IPS-18c (cell line): ENCODE results near the gene ENHO.

Experiments
- H3K4me3 ChIP-seq: 2 replicates; pipeline ENCODE4 v1.7.0; 2013; ENCODE audit warnings: low read depth, mild to moderate bottlenecking, low read length, moderate library complexity; ENCODE audit not compliant: insufficient read depth
- H3K9me3 ChIP-seq: one replicate; pipeline ENCODE4 v1.6.1; 2013; ENCODE audit warnings: mild to moderate bottlenecking, low read length, moderate library complexity; ENCODE audit not compliant: control insufficient read depth, insufficient read depth

ENHO gene

DNA sequence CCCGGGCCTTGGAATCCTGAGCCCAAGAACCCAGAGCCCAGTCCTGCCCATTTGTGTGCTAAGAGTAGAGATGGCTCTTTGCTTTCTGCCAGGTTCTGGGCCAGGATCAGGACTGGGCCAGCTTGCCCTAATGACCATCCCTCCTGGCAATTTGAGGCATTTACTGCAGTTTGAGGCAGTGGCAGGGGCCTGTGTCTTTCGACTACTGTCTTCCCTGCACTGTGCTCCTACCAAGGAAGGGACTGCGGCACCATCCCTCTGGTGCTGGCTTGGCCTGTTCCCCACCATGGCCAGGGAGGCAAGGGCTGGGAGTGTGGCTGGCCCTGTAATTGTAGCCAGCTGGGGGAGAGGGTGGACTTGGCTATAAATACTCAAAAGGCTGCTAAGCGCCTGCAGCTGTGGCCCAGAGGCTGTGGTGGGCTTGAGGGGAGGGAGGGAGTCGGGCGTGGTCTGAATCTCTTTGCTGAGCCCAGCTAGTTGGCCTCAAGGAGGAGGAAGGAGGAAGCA is 4.6 kb downstream of the ENHO start:
- H3K9me3 ChIP-seq, result no peaks in the 10 kb centered on the region

DNA sequence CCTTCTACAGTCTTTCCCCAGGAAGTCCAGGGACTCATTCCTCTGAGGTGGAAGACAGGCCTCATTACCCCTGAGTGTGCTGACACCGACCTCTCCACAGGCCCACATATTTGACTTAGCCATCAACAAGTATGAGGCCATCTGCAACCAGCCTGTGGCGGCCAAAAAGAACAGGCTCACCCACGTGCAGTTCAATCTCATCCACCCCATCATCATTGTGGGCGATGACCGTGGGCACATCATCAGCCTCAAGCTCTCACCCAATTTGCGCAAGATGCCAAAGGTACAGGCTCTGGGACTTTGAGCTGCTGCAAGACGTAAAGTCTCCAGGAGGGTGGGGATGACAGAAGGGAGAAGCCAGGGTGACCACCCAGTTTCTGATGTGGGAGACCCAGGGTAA is 5.6 kb downstream of the ENHO start:
- Histone ChIP-seq H3K9me3 (no peaks in the 10 kb centered on the region), H3K4me3 (no peak overlapping the region)

More for the DNA sequence above, 4.6 kb downstream of the ENHO start:
- no peak overlapping the region for H3K4me3 ChIP-seq

DNA sequence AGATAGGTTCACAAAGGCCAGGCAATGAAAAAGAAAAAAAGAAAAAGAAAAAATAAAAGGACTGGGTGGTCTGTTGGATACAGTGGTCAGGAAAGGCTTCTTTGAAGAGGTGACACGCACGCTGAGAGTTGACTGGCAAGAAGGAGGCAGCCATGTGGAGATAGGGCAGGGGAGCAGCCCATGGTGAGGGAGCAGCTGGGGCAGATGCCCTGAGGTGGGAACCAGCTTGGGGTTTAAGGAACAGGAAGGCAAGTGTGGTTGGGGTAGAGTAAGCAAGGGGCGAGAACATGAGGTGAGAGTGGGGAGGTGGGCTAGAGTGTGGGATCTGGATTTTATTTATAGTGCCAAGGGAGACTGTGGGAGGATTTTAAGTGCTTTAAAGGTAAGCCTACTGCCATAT is 6.8 kb downstream of the ENHO start:
- no peaks in the 10 kb centered on the region for H3K9me3 ChIP-seq
- H3K4me3 ChIP-seq, result no peak overlapping the region

DNA sequence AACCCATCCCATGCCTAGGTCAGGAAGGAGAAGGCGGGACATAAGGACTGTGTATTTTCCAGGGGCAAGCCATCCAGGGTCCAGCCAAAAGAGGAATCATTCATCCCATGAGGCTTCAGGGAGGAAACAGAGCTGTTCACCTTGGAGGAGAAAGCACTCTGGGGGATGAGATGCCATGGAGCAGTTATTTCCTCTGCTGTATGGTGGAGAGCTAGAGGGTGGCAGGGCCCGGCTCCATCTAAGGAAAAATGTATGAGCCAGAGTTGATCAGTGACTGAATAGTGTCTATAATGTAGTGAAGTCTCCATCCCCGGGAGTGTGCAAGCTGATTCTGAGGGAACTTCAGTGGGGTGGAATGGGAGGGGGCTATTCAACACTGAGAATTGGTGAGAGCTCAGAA is 8.0 kb downstream of the ENHO start:
- no peak overlapping the region for H3K4me3 ChIP-seq

DNA sequence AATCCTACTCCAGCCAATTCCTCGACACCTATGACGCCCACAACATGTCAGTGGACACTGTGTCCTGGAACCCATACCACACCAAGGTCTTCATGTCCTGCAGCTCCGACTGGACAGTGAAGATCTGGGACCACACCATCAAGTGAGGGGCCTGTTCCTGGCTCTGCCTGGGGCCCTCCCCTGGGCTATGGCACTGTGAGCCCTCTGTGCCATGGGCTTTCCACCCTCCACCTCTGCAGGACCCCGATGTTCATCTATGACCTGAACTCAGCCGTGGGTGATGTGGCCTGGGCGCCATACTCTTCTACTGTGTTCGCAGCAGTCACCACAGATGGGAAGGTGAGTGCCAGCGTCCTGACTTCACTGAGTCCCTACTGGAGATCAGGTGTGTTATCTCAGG is 8.4 kb downstream of the ENHO start:
- no peak overlapping the region for H3K4me3 ChIP-seq
- H3K9me3 ChIP-seq, result no peaks in the 10 kb centered on the region

More for the DNA sequence above, 8.0 kb downstream of the ENHO start:
- no peaks in the 10 kb centered on the region for H3K9me3 ChIP-seq

DNA sequence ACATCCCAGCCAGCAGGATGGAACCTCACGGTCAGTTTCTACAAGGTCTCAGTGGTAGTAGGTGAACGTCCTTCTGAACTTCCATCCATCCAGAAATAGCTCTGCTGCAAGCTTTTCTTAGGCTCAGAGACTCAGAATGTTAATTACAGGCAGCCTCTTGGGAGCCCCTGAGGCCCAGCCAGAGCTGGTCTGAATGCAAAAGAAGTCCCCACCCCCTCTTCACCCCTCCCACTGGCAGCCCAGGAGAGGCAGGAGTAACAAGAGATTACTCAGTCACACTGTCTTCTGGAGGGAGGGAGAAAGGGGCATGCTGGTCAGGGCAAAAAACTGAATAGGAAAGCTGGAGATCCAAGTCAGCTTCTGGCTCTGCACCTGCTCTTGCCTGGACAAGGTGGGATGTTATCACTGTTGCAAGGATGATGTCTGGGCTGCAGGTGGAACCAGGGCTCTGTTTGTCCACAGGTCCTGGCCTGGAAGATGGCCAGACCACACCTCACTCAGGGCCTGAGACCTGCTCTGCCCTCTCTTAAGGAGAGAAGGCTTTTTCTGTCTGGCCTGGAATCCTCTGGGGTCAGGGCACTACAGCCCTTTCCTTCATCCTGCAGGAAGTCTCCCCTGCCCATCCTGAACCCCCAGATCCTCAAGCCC is 9.1 kb downstream of the ENHO start:
- H3K4me3 ChIP-seq, result peak overlapping the region; percentile 31; the same call in 1 of the 2 replicates

DNA sequence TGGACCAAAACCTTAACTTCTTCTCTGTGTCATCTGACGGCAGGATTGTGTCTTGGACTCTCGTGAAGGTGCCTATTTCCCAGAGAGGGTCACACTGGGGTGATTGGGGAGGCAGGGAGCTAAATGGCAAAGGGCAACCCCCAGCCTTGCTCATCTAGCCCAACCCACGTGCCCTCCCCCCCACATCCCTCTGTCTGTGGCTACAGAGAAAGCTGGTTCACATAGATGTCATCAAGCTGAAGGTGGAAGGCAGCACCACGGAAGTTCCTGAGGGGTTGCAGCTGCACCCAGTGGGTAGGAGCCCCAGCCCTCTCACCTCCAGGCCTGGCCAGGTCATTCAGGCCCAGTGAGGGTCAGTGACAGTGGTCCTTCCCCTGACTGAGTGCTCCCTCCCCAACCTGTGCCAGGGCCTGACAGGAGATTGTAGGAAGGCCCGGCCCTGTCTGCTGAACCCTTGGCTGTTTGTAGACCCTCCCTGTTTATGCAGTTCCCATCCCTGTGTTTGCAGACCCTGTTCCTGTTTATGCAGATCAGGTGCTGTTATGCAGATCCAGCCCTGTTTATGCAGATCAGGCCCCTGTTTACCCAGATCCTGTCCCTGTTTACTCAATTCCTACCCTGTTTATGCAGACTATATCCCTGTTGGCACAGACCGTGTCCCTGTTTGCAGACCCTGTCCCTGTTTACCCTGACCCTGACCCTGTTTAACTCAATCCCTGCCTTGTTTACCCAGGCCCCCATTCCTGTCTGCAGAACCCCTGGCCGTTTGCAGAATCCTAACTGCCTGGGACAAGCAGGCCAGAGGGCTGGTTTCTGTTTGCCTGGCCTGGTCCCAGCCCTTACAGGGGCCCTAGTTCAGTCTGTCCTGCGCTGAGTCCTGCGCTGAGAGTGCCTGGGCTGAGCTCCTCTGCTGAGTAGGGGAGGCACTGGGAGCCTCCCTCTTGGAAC is 10.4 kb downstream of the ENHO start:
- no peak overlapping the region; the same call in 1 of the 2 replicates for H3K4me3 ChIP-seq
- no peaks in the 10 kb centered on the region for H3K9me3 ChIP-seq

More for the DNA sequence above, 9.1 kb downstream of the ENHO start:
- H3K9me3 ChIP-seq, result no peaks in the 10 kb centered on the region

DNA sequence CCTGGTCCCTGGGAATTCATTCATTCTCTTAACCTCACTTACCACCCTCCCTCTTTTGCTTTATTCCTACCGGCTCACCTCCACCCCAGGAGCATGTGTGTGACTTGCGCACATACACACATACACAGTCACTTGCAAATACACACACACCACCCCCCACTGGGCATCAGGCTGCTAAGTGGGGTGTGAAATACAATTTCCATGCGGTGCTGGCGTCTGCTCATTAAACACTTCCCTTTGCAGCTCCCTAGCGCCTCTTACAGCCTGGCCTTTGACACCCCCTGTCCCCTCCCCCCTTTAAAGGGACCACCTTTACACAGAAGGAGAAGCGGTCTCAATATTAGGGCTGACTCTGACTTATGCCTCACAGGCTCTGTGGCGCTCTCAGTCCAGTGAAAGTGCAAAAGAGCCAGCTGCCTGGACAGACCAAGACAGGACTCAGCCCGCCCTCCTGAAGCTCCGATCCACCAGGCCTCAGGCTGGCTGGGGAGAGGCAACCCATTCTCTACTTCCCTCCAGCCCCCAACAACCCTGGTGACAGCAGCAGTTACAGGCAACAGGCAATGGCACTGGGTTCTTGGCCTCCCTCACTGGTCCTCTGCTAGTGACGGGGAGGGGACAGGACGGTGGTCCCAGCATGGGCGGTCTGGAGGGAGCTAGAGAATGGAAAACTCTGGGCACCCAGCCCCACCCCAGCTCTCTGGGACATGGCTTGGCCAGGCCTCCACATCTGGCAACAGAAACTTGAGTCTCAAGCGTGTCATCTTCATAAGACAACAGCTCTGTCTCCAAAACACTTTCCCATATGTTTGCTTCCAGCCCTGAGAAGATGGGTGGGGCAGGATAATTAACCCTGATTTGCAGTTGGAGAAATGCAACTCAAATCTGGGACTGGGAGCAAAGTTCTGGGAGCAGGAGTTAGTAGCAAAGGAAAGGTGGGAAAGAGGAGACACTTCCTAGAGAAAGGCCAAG is 12.0 kb downstream of the ENHO start:
- H3K9me3 ChIP-seq, result peaks cover 2% of the 10 kb centered on the region
- no peak overlapping the region for H3K4me3 ChIP-seq

DNA sequence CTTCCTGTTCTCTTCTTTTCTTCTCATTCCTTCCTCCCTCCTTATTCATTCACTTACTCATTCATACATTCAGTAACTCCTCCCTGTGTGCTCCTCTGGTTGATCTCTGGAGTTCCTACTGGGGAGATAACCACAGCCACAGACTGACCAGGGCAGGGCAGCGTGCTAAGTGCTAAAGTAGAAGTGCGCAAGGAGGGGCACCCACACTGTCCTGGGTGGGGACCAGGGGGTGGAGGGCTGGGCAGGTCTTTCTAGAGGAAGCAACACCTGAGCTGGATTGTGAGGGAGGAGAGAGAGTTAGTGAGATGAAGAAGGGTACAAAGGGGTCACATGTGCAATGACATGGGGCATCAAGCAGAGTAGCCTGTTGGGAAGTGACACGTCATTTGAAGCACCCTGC is 13.8 kb downstream of the ENHO start:
- Histone ChIP-seq H3K4me3 (no peak overlapping the region), H3K9me3 (peaks cover 2% of the 10 kb centered on the region)

DNA sequence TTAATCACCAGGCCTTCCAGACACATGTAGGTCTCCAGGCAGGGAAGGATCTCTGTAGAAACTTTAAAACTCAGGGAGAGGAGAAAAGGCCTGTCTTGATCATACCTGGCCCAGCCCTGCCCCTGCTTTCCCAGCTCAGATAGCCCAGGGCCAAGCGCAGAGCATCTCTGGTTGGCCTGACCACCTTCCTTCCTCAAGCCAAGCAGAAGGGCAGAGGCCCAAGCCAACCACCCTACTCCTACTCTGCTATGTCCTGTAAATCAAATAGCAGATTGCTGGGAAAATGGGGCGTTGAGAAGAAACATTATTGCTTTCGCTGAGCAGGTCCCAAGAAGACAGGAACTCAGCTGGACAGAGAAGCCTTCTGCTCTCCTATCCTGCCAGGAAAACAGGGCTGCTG is 14.3 kb downstream of the ENHO start:
- Histone ChIP-seq H3K4me3 (no peak overlapping the region), H3K9me3 (peaks cover 2% of the 10 kb centered on the region)

DNA sequence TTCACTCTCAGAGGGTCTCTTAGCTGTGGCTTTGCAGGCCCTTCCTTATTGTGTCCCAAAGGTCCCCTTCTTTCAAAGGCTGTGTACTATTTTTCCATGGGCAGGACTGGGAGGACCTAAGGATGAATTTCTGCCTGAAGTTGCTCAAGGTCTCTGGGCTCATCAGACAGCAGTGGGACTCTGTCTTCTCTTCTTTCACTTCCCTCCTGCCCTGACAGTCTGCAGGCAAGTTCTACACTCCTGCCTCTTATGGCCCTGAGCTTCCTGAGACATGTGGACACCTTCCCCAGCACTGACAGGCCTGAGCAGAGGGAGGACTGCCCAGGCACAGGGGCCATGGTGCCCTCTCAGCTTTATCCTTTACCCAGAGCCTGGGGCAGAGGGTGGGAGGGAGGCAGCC is 14.8 kb downstream of the ENHO start:
- H3K9me3 ChIP-seq, result peaks cover 5% of the 10 kb centered on the region
- H3K4me3 ChIP-seq, result no peak overlapping the region

DNA sequence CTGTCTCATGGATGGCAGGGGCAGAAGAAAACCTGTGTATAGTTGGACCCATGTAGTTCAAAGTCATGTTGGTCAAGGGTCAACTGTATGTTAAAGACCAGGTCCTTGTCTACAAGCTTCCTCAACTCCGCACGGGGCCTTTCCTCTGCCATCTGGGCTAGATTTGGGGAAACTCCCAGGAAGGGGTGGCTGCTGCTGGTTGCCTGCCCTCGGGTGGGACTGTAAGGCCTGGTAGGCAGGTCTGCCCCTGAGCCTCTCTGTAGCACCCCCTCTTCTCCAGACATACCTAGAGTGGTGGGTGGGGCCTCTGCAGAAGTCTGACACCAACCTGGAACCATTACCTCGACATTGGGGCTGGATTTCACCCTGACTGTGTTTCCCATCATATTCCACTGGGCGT is 15.2 kb downstream of the ENHO start:
- peaks cover 5% of the 10 kb centered on the region for H3K9me3 ChIP-seq
- no peak overlapping the region for H3K4me3 ChIP-seq

DNA sequence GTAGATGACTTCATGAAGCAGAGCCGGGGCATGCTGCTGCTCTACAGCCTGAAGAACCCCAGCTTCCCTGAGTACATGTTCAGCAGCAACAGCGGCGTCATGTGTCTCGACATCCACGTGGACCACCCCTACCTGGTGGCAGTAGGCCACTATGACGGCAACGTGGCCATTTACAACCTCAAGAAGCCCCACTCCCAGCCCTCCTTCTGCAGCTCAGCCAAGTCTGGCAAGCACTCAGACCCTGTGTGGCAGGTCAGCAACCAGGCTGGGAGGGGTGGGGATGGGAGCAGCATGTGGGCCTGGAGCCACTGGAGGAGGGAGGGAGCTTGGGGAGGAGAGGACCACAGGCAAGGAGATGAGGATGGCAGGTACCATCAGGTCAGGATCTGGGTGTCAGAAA is 16.2 kb downstream of the ENHO start:
- no peak overlapping the region for H3K4me3 ChIP-seq
- H3K9me3 ChIP-seq, result peaks cover 5% of the 10 kb centered on the region

DNA sequence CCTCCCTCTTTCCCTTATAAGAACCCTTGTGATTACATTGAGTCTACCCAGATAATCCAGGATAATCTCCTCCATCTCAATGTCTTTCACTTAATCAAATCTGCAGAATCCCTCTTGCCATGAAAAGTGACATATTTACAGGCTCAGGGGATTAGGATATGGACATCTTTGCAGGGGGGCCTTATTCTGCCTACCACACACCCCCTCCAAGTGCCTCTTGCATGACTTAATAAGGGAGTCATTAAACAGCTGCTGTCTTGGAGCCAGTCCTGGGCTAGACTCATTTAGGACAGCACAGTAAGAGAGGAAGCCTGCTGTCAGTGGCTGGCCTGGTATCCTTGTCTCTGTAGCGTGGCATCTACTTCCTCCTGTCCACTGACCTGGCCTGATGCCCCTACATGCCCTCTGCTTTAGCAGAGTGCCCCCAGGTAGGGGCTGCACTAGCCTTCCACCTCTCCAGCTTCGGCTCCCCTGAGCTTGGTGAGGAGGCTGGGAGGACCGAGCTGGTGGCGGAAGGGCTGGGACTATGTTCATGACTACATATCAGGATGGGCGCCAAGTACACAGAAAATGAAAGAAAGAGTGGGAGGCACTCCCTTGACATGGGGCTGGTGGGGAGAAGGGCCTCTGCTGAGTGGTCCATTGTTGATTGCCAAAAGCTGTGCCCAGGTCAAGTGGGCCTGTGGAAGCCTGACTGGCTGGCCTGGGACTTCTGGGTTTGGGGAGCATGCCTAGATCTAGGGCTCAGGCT is 17.2 kb downstream of the ENHO start:
- Histone ChIP-seq H3K4me3 (no peak overlapping the region), H3K9me3 (peaks cover 5% of the 10 kb centered on the region)

DNA sequence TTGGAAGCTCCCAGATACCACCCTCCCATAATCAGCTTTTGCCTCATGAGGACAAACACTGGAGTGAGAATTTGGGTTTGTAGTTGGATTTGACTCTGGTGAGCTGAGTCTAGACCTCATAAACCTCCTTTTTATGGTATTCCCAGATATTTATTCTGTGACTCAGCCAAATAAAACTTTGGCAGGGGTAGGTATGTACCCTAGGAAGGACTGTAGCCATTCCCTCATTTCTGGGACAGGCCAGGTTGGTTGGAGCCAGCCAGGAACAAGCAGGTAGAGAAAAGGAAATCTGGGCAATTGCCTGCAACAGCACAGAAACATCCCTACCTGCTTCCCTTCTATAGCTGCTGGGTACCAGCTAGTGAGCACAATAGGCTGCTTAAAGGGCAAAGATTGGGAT is 19.4 kb downstream of the ENHO start:
- Histone ChIP-seq H3K4me3 (no peak overlapping the region), H3K9me3 (peaks cover 5% of the 10 kb centered on the region)

DNA sequence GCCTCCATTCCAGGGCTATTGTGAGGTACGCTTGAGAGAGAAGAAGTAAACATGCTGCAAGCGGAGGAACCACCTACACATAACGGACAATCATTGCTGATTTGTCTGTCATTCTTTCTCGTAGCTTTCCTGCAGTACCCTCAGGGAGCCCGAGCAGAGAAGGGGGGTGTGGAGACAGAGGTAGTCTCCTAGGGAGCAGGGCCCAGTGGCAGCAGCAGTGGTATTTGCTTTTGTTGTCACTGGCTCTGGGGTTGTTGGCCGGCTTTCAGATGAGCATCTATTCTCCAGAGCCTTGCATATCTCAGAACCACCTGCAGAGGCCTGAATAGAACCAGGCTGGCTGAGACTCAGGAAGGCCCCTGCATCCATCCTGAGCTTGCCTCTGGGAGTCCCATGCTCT is 19.9 kb downstream of the ENHO start:
- Histone ChIP-seq H3K4me3 (no peak overlapping the region), H3K9me3 (peaks cover 5% of the 10 kb centered on the region)
